KG1 (cell line): ENCODE data around the gene IGFBPL1.

Experiments used
- DNase-seq: peaks from one replicate; lab custom pipeline; 2025; lab: John Stamatoyannopoulos, UW

The IGFBPL1 gene

DNA sequence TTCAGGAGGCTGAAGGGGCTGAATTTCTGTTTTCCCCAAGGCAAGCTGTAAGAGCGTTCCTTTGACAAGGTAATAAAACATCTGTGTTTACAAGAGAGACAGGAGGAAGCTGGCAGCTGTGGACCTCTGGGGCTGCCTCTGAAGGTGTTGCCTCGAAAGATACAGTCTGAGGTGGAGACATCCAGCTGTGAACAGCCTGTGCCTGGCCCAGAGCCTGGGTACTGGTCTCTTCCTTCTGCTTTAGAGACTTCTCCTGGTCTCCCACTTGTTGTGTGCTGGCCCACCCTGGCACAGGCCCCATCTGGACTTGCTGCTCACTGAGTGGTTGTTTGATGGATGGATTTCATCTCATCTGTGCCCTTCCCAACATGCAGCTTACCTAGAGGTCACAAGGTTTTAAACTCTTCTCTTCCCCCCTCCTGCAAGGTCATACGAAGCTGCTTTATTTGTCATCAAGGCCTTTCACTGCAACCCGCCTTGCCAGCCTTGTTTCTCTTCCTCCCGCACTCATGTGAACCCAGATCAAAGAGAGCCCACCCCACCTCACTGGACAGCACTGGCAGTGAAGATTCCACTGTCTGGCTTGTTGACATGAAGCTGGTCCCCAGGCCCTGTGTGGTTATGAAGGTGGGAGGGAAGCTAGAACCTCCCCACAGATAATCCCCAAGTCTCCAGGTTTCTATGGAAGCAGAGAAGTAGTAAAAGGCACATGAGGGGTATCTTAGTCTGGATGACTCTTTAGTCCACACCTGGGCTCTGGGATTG is 66.7 kb downstream of the IGFBPL1 start:
- no peak for DNase-seq

DNA sequence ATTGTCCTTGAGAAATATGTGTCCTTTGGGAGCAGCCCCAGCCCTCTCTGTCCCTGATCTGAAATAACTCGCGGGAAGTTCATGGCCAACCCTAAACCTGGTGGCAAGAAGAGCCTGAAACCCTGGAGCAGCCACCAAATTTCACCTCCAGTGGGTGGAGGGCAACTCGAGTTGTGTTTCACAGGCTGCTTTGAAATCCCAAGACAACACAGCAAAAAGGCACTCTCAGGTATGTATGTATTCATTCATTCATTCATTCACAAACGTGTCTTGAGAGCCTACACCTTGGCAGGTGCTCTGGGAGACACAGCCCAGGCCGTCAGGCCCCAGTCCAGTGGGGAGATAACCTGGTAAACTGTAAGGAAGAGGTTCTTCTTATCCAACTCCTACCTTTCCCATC is 67.4 kb downstream of the IGFBPL1 start:
- no peak for DNase-seq
